GM12878 (cell line): Measurements from ENCODE around the gene CCL2. TPM values are rescaled to one million over a fixed set of nuclear protein-coding genes. Genes with fewer than 3 reads are reported as not detected.
A peak's percentile ranks its signal among the peaks of the same experiment; 100 is the strongest.

Source experiments
- ATAC-seq: fragments of 200-7000 bp; cut with Tn5 transposase; 3 replicates; pipeline ENCODE4 v1.9.1; 2020; ENCODE audit warnings: mild to moderate bottlenecking, moderate library complexity
- BruUV-seq: library from RNA; stranded (reverse); fragments of 400-500 nt; replicated peaks from 2 replicates; lab custom pipeline; 2021; lab: Mats Ljungman, UMichigan
- CTCF ChIA-PET: fragments of 300-600 bp; sonication (Branson Sonifier 250); formaldehyde crosslinking; extraction: SDS; loops from one replicate; lab custom pipeline; 2021; ENCODE audit warnings: inconsistent platforms; lab: Yijun Ruan, JAX
- POLR2A ChIA-PET: fragments of 350-600 bp; formaldehyde crosslinking; extraction: SDS; loops from one replicate; lab custom pipeline; 2021; ENCODE audit warnings: inconsistent platforms; lab: Charles Lee
- RAD21 ChIA-PET: fragments of 300-600 bp; sonication (Branson Sonifier 250); formaldehyde crosslinking; loops from one replicate; lab custom pipeline; 2023; ENCODE audit warnings: antibody characterized with exemption; ENCODE audit not compliant: unreplicated experiment; lab: Charles Lee
- SMC1A ChIA-PET: fragments of 300-600 bp; sonication (Branson Sonifier 250); formaldehyde crosslinking; loops from one replicate; lab custom pipeline; 2023; ENCODE audit not compliant: unreplicated experiment, uncharacterized antibody; lab: Charles Lee
- DNase-seq: peaks from one replicate; pipeline ENCODE4 v3.0.0-alpha.2; 2011; ENCODE audit warnings: low read depth, low spot score
- FAIRE-seq: peaks from 3 replicates; lab custom pipeline; 2011; peaks lifted over from hg19 to GRCh38; lab: Jason Lieb, UNC
- H2AFZ ChIP-seq: 2 replicates; pipeline ENCODE4 v1.6.0; 2011; ENCODE audit warnings: low read depth, low read length, control low read depth; ENCODE audit not compliant: control insufficient read depth
- H3K27ac ChIP-seq: 2 replicates; pipeline ENCODE4 v1.5.1; 2011; ENCODE audit warnings: control low read depth; ENCODE audit not compliant: control insufficient read depth, insufficient read depth
- H3K27me3 ChIP-seq, 2 experiments: replicated peaks in 1 of 2; 2 replicates each; pipeline versions ENCODE4 v1.6.0 to v1.6.1; 2011; ENCODE audit warnings: low read length in 1 of 2; ENCODE audit not compliant: control insufficient read depth in 2 of 2, insufficient read depth in 2 of 2
- H3K36me3 ChIP-seq, 2 experiments: 2 replicates each; pipeline ENCODE4 v1.5.1; 2011; ENCODE audit warnings: low read length in 1 of 2; ENCODE audit not compliant: control insufficient read depth in 2 of 2, insufficient read depth in 2 of 2
- H3K4me1 ChIP-seq: 2 replicates; pipeline ENCODE4 v1.6.1; 2011; ENCODE audit warnings: mild to moderate bottlenecking, low read length, moderate library complexity, mixed read lengths; ENCODE audit not compliant: control insufficient read depth, insufficient read depth
- H3K4me2 ChIP-seq: 2 replicates; pipeline ENCODE4 v1.6.0; 2011; ENCODE audit warnings: control low read depth; ENCODE audit not compliant: control insufficient read depth, insufficient read depth
- H3K4me3 ChIP-seq: fragments of 200-600 bp; sonication (generic); 2 replicates; pipeline ENCODE4 v1.5.1; 2016
- H3K79me2 ChIP-seq: 2 replicates; pipeline ENCODE4 v1.6.0; 2011; ENCODE audit warnings: low read length; ENCODE audit not compliant: control insufficient read depth, insufficient read depth
- H3K9ac ChIP-seq: 2 replicates; pipeline ENCODE4 v1.8.0; 2011; ENCODE audit warnings: low read length, control low read depth, mixed read lengths; ENCODE audit not compliant: control insufficient read depth, insufficient read depth
- H3K9me3 ChIP-seq: replicated peaks from 3 replicates; pipeline ENCODE4 v1.5.1; 2011; ENCODE audit warnings: mild to moderate bottlenecking, low read length; ENCODE audit not compliant: control insufficient read depth, insufficient read depth
- H4K20me1 ChIP-seq: 2 replicates; pipeline ENCODE4 v1.6.0; 2011; ENCODE audit not compliant: control insufficient read depth, insufficient read depth
- BRCA1 ChIP-seq: IDR thresholded peaks from 2 replicates; pipeline ENCODE4 v1.6.1; 2011; ENCODE audit warnings: low read depth, low read length, improper control_type of control experiment
- CBX3 ChIP-seq: fragments of 200-600 bp; sonication (generic); IDR thresholded peaks from 2 replicates; pipeline ENCODE4 v1.6.1; 2016; ENCODE audit warnings: low read depth, borderline replicate concordance
- CREB1 ChIP-seq: IDR thresholded peaks from 2 replicates; pipeline ENCODE4 v1.6.1; 2012; ENCODE audit warnings: low read depth, mild to moderate bottlenecking, inconsistent platforms
- HDAC6 ChIP-seq: fragments of 200-600 bp; sonication (generic); IDR thresholded peaks from one replicate; pipeline ENCODE4 v1.8.0; 2017; ENCODE audit warnings: antibody characterized with exemption; ENCODE audit not compliant: unreplicated experiment
- NFYB ChIP-seq: IDR thresholded peaks from 2 replicates; pipeline ENCODE4 v1.6.1; 2011; ENCODE audit warnings: low read depth, mild to moderate bottlenecking, low read length, improper control_type of control experiment, moderate library complexity; ENCODE audit not compliant: insufficient read depth
- RUNX3 ChIP-seq: IDR thresholded peaks from 2 replicates; pipeline ENCODE4 v1.6.1; 2012; ENCODE audit warnings: low read length, inconsistent platforms
- SIX5 ChIP-seq: IDR thresholded peaks from 2 replicates; pipeline ENCODE4 v1.6.1; 2011; ENCODE audit warnings: mild to moderate bottlenecking, low read depth, low read length, moderate library complexity; ENCODE audit not compliant: severe bottlenecking
- SPI1 ChIP-seq: IDR thresholded peaks from 2 replicates; pipeline ENCODE4 v1.6.1; 2011; ENCODE audit warnings: low read depth, mild to moderate bottlenecking, low read length, moderate library complexity, borderline replicate concordance; ENCODE audit not compliant: insufficient read depth
- SUPT20H ChIP-seq: IDR thresholded peaks from 2 replicates; pipeline ENCODE4 v1.6.1; 2011; ENCODE audit warnings: low read depth, mild to moderate bottlenecking, low read length, moderate library complexity, borderline replicate concordance; ENCODE audit not compliant: control insufficient read depth
- TCF3 ChIP-seq: IDR thresholded peaks from 2 replicates; pipeline ENCODE4 v1.6.1; 2012; ENCODE audit warnings: low read depth, mild to moderate bottlenecking, low read length, borderline replicate concordance; ENCODE audit not compliant: insufficient read depth
- YY1 ChIP-seq: IDR thresholded peaks from 2 replicates; pipeline ENCODE4 v1.6.1; 2011; ENCODE audit warnings: low read depth, mild to moderate bottlenecking, low read length
- WGBS: methylation state at CpG from one replicate; pipeline ENCODE4 v1.1.6; 2016; ENCODE audit warnings: low lambda C conversion rate; ENCODE audit not compliant: insufficient replicate concordance, insufficient coverage; ENCODE audit errors: missing lambda C conversion rate; 5-methylcytosine and 5-hydroxymethylcytosine counted together
- in situ Hi-C: fragments of 300-500 bp; cut with MboI; formaldehyde crosslinking; loops from 9 replicates; pipeline ENCODE4 v1.14.3; 2018; ENCODE audit warnings: mixed read lengths
- intact Hi-C: fragments of 100-400 bp; cut with micrococcal nuclease; formaldehyde crosslinking; loops from one replicate; pipeline ENCODE4 v1.14.2; 2022; ENCODE audit not compliant: unreplicated experiment
- polyA plus RNA-seq, 11 experiments: library from polyadenylated mRNA; depleted of rRNA in 4 of 11; unstranded in 6 of 11; stranded (reverse) in 5 of 11; fragments of >200 nt; fragmentation: Nextera tagmentation in 4 of 11; fragmentation: Illumina TruSeq in 1 of 11; extraction: Ambion mirVana in 4 of 11; extraction: Trizol in 1 of 11; gene quantifications; 1 replicate in 1 of 11; 2 replicates in 10 of 11; pipeline versions ENCODE4 v1.2.1 to v1.2.3, GENCODE V29; 2011 to 2016; ENCODE audit warnings: inconsistent platforms in 2 of 11, missing spikeins in 2 of 11, low read depth in 1 of 11
- total RNA-seq, 4 experiments: library from RNA; depleted of rRNA in 3 of 4; stranded (reverse); fragments of >200 nt in 3 of 4; fragmentation: Illumina TruSeq in 1 of 4; extraction: Trizol in 1 of 4; gene quantifications; 2 replicates each; pipeline versions ENCODE4 v1.2.1 to v1.2.3, GENCODE V29; 2013 to 2021
- TF ChIP-seq, protein P1 (sequence below): fragments of 450-650 bp; conservative IDR thresholded peaks from 2 replicates; pipeline ENCODE4 v1.6.1; 2017; ENCODE audit warnings: mild to moderate bottlenecking, moderate library complexity

The CCL2 gene
- total and polyA plus RNA-seq, 10 of the 15 experiments (the other 5 are each of a cell fraction or from before 2014, with no cell fraction given), result 0.16 to 0.18 TPM; not detected in 8

- H3K4me1 ChIP-seq, result no peaks in the 10 kb centered on the region; the same call in 1 of the 2 replicates
- H3K9ac ChIP-seq, result no peak overlapping the region
- ChIA-PET RAD21 (no interaction called here), POLR2A (no interaction called here), SMC1A (interaction anchor here (0.9 kb wide), 1 partner anchor 14 kb away, joined by 3 read pairs; no protein-coding TSS in a partner anchor), CTCF (interaction anchor here (0.6 kb wide), 1 partner anchor 15 kb away, joined by 3 read pairs; no protein-coding TSS in a partner anchor)
- ATAC-seq (no peak), DNase-seq (no peak), FAIRE-seq (no peak)
- no peak for TF ChIP-seq BRCA1
- peak; percentile 11; the same call in 1 of the 2 replicates for TF ChIP-seq SPI1
- TF ChIP-seq SIX5, result no peak
- no peak for TF ChIP-seq RUNX3
- in situ Hi-C loops, result no loop called here
- no peak overlapping the region for H3K4me3 ChIP-seq
- H2AFZ ChIP-seq, result no peak overlapping the region
- intact Hi-C loops, result no loop called here
- BruUV-seq, result no TSS peak
- H3K9me3 ChIP-seq, result no peaks in the 10 kb centered on the region
- no peak overlapping the region for H3K4me2 ChIP-seq
- no peaks in the 10 kb centered on the region for H3K79me2 ChIP-seq
- H3K36me3 ChIP-seq, result no peaks in the 10 kb centered on the region
- H3K27me3 ChIP-seq, result peaks cover 0 to 4% of the 10 kb centered on the region in 2 experiments; a peak in 3 of 4 replicates
- H3K27ac ChIP-seq, result no peak overlapping the region
- H4K20me1 ChIP-seq, result no peaks in the 10 kb centered on the region
- 4% methylated on average over 1 of the region's 1 CpG for WGBS
These were observed 47.6 kb downstream of the CCL2 start for GRCh38 chr17:34302636-34303035.

DNA sequence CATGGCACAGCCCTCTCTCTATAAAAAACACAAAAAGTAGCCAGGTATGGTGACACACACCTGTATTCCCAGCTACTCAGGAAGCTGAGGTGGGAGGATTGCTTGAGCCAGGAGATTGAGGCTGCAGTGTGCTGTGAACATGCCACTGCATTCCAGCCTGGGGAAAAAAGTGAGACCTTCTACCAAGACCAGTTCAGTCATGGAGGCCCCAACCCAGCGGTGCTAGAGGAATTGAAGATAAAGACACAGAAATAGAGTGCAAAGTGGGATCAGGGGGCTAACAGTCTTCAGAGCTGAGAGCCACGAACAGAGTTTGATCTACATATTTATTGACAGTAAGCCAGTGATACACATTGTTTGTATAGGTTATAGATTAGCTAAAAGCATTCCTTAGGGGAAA is 48.5 kb downstream of the CCL2 start:
- Histone ChIP-seq H3K4me1 (no peaks in the 10 kb centered on the region; the same call in 1 of the 2 replicates), H3K9me3 (no peaks in the 10 kb centered on the region), H2AFZ (no peak overlapping the region), H3K4me3 (no peak overlapping the region), H3K79me2 (no peaks in the 10 kb centered on the region), H3K27me3 (peaks cover 0 to 4% of the 10 kb centered on the region in 2 experiments; a peak in 3 of 4 replicates), H3K36me3 (no peaks in the 10 kb centered on the region), H3K27ac (no peak overlapping the region), H4K20me1 (no peaks in the 10 kb centered on the region), H3K4me2 (no peak overlapping the region), H3K9ac (no peak overlapping the region)
- RAD21 ChIA-PET, result no interaction called here
- CTCF ChIA-PET, result no interaction called here
- intact Hi-C loops (no loop called here), in situ Hi-C loops (no loop called here)
- no peak for FAIRE-seq
- SMC1A ChIA-PET, result interaction anchor here (0.9 kb wide), 1 partner anchor 15 kb away, joined by 3 read pairs; no protein-coding TSS in a partner anchor
- no peak for ATAC-seq
- POLR2A ChIA-PET, result no interaction called here
- DNase-seq, result no peak
- TF ChIP-seq NFYB (no peak), SUPT20H (no peak), CREB1 (no peak), TCF3 (no peak), CBX3 (no peak), HDAC6 (no peak), BRCA1 (no peak), YY1 (no peak)
- TF ChIP-seq, protein P1, sequence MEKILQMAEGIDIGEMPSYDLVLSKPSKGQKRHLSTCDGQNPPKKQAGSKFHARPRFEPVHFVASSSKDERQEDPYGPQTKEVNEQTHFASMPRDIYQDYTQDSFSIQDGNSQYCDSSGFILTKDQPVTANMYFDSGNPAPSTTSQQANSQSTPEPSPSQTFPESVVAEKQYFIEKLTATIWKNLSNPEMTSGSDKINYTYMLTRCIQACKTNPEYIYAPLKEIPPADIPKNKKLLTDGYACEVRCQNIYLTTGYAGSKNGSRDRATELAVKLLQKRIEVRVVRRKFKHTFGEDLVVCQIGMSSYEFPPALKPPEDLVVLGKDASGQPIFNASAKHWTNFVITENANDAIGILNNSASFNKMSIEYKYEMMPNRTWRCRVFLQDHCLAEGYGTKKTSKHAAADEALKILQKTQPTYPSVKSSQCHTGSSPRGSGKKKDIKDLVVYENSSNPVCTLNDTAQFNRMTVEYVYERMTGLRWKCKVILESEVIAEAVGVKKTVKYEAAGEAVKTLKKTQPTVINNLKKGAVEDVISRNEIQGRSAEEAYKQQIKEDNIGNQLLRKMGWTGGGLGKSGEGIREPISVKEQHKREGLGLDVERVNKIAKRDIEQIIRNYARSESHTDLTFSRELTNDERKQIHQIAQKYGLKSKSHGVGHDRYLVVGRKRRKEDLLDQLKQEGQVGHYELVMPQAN, result no peak
- 0% methylated on average over 2 of the region's 2 CpGs for WGBS
- BruUV-seq, result no TSS peak
